HFF-Myc (cell line): ENCODE results near the gene UIMC1.
A peak's percentile ranks its signal among the peaks of the same experiment; 100 is the strongest.

Experiments used
- DNase-seq: peaks from one replicate; pipeline ENCODE4 v3.0.0-alpha.2; 2011; ENCODE audit warnings: low read depth; ENCODE audit errors: extremely low read depth
- H3K4me3 ChIP-seq: replicated peaks from 2 replicates; pipeline ENCODE4 v1.5.1; 2011; ENCODE audit warnings: low read depth, mild to moderate bottlenecking, control low read depth, low read length
- CTCF ChIP-seq: IDR thresholded peaks from 2 replicates; pipeline ENCODE4 v1.5.1; 2012; ENCODE audit warnings: mild to moderate bottlenecking, low read depth, low read length, control low read depth; ENCODE audit errors: missing control alignments

Gene UIMC1

GRCh38 chr5:177025101-177025601, 18.6 kb upstream of the UIMC1 start:
- TF ChIP-seq CTCF: no peak
- DNase-seq: no peak
- H3K4me3 ChIP-seq: no peak overlapping the region

- DNase-seq: no peak
- TF ChIP-seq CTCF: no peak
- H3K4me3 ChIP-seq: no peak overlapping the region
Measured at GRCh38 chr5:177024559-177024958, 18.0 kb upstream of the UIMC1 start.

- TF ChIP-seq CTCF: no peak
- no peak for DNase-seq
- peak overlapping the region; percentile 94 for H3K4me3 ChIP-seq
Measured at GRCh38 chr5:177023303-177023664, 16.7 kb upstream of the UIMC1 start.

- peak; percentile 61 for DNase-seq
- H3K4me3 ChIP-seq: peak within 1 kb of the TSS; percentile 94
- TF ChIP-seq CTCF: peak; percentile 53
Measured at GRCh38 chr5:177022386-177023302, 16.1 kb upstream of the UIMC1 start, which contains the start of gene ZNF346. TSS of gene ZNF346 (plus strand) at chr5:177022696. CDS start at chr5:177022739, 43 bp downstream.

- no peak for TF ChIP-seq CTCF
- no peak for DNase-seq
- H3K4me3 ChIP-seq: no peak overlapping the region
Measured at GRCh38 chr5:177020033-177020432, 13.5 kb upstream of the UIMC1 start.

- no peak for DNase-seq
- no peak for TF ChIP-seq CTCF
- H3K4me3 ChIP-seq: no peak overlapping the region
Measured at GRCh38 chr5:177018341-177018740, 11.8 kb upstream of the UIMC1 start.
